Activated T-helper 1 cell treated with anti-CD3 and anti-CD28 coated beads, Interleukin-12 subunit alpha, Interleukin-12 subunit beta, Interleukin-2, Interleukin-4 antibody, amounts not matched to agents 30 ng/mL and 10 ng/mL and 1 ng/mL, durations not matched to agents 14 hours and 24 hours and 36 hours (primary cell): ENCODE results near the gene ZFP36L1. TPM values are rescaled to one million over a fixed set of nuclear protein-coding genes. Genes with fewer than 3 reads are reported as not detected.
A peak's percentile ranks its signal among the peaks of the same experiment; 100 is the strongest.

Experiments
- DNase-seq: peaks from one replicate; pipeline ENCODE4 v3.0.0; 2021; ENCODE audit warnings: low spot score
- H3K27ac Mint-ChIP-seq: one replicate; pipeline ENCODE4 v1.8.0; 2021; ENCODE audit warnings: mild to moderate bottlenecking, mixed read lengths
- H3K27me3 Mint-ChIP-seq: one replicate; pipeline ENCODE4 v1.8.0; 2022; ENCODE audit warnings: mild to moderate bottlenecking, moderate library complexity, mixed read lengths; ENCODE audit not compliant: insufficient read depth
- H3K36me3 Mint-ChIP-seq: one replicate; pipeline ENCODE4 v1.8.0; 2021; ENCODE audit warnings: low read depth, mixed read lengths
- H3K4me1 Mint-ChIP-seq: one replicate; pipeline ENCODE4 v1.8.0; 2021; ENCODE audit warnings: low read depth, mixed read lengths
- H3K4me3 Mint-ChIP-seq: one replicate; pipeline ENCODE4 v1.8.0; 2021; ENCODE audit warnings: mild to moderate bottlenecking, moderate library complexity, mixed read lengths
- H3K9me3 Mint-ChIP-seq: one replicate; pipeline ENCODE4 v1.8.0; 2021; ENCODE audit warnings: mixed read lengths
- intact Hi-C: fragments of 100-400 bp; cut with micrococcal nuclease; formaldehyde crosslinking; loops from one replicate; pipeline ENCODE4 v1.15.1; 2024
- total RNA-seq: library from RNA; stranded (reverse); gene quantifications from 2 replicates; pipeline ENCODE4 v1.2.3, GENCODE V29; 2022

Gene ZFP36L1
- total RNA-seq, 1 donor from 2014 or later = 149 TPM

DNA sequence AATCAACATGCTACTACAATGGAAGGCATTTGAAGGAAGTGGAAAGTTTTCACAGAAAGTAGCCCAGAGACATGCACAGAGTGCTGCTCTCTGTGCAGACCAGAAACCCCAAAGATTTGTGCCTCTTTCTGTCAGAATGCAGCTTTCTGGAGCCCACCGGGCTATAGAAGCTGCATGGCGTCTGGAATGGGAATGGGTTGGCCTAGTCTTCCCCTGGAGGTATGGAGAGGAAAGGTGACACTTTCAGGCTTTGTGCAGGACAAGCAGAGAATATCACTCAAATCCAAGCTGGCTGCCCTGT is 21.3 kb upstream of the ZFP36L1 start:
- H3K27ac Mint-ChIP-seq = peak overlapping the region; percentile 90
- H3K36me3 Mint-ChIP-seq = peaks cover 4% of the 10 kb centered on the region
- no peak for DNase-seq
- no peaks in the 10 kb centered on the region for H3K9me3 Mint-ChIP-seq
- peaks cover 39% of the 10 kb centered on the region for H3K4me1 Mint-ChIP-seq
- intact Hi-C loops = loop anchor here (1.0 to 2.0 kb wide), 2 partner anchors 150 to 977 kb away; no protein-coding TSS in a partner anchor
- H3K27me3 Mint-ChIP-seq = peaks cover 4% of the 10 kb centered on the region
- peak overlapping the region; percentile 72 for H3K4me3 Mint-ChIP-seq

DNA sequence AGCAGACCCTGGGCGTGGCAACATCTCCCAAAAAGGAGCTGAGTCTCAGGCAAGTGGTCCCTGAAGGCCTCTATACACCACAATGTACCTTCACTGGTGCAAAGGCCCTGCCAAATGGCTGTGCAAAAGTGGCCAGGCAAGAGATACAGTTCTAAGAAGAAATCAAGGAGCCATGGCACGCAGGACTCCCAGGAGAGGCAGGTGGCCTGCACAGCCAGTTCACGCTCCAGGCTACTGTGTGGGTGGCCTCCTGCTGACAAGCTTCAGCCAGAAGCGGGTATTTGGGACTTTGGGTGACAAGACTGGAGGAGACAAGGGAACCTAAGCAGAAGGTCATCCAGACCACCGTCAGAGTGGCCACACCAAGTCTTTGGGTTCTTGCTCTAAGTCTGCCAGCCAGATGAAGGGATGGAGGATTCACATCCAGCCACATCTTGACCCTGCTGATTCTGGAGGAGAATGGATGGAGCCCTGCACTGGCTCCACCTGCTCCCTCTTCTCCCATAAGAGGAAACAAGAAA is 20.5 kb upstream of the ZFP36L1 start:
- intact Hi-C loops = no loop called here
- H3K36me3 Mint-ChIP-seq = peaks cover 4% of the 10 kb centered on the region
- H3K4me3 Mint-ChIP-seq = peak overlapping the region; percentile 72

DNA sequence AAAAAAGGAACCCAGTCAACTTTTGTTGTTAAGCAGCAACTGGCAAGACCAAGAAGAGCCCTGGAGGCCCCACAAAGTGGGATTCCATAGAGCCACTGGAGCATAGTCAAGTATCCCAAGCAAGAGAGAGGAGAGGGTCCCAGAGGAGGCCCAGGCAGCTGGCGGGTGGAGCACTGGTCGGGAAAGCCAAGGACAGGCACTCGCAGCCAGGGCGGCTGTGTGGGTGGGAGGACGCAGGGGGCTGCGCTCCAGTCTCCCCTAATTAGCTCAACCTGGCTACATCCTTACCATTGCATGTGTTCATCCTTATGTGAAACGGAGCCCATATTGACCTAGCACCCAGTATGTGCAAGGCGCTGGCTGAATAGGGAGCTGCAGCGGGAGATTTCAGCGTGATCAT is 18.3 kb upstream of the ZFP36L1 start:
- no peaks in the 10 kb centered on the region for H3K9me3 Mint-ChIP-seq
- intact Hi-C loops = no loop called here
- H3K4me3 Mint-ChIP-seq = no peak overlapping the region
- H3K4me1 Mint-ChIP-seq = peaks cover 44% of the 10 kb centered on the region
- H3K27me3 Mint-ChIP-seq = peaks cover 4% of the 10 kb centered on the region
- H3K36me3 Mint-ChIP-seq = peaks cover 4% of the 10 kb centered on the region
- no peak overlapping the region for H3K27ac Mint-ChIP-seq
- DNase-seq = no peak

More for the DNA sequence above, 20.5 kb upstream of the ZFP36L1 start:
- no peaks in the 10 kb centered on the region for H3K9me3 Mint-ChIP-seq
- H3K27me3 Mint-ChIP-seq = peaks cover 4% of the 10 kb centered on the region
- no peak overlapping the region for H3K27ac Mint-ChIP-seq
- no peak for DNase-seq
- peaks cover 36% of the 10 kb centered on the region for H3K4me1 Mint-ChIP-seq

DNA sequence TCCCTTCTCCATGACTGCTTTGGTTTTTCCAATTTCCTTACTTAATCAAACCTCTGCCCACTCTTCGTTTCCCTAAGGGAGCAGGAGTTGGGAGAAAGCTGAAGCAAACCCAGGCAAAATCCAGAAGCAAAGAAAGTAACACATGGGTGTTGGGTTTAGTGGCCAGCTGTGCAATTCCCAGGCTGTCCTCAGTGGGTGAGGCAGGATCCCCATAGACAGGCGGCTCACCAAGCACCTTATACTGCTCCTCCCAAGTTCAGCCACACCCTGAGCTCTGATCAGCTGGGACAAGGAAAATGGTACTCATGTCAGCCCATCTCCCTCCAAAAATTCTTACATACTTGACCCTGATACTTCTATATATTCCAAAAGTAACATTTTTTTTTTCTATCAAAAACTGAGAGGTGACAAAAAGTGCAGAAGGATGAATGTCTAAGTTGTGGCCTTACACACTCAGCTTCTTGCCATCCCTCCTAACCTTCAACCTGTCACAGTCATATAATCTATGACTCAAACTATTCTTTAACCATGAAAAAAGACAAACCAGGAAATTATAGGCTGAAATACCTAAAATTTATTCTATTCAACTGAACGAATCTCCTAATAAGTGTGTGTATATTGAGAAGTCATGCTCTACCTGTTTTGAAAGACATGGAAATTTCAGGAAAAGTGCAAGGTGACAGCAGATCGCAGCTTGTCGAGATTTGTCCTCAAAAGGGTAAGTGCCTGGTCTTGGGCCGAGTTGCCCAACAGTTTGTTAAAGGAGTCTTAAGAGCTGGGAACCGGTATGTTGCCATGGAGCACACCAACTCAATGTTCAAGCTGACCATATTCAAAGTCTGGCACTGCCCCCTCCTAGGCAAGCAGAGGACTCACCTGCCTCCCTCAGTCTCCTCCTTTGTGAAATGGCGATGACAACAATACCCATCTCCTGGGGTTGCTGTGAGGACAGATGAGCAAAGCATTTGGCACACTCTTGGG is 17.6 kb upstream of the ZFP36L1 start:
- peaks cover 4% of the 10 kb centered on the region for H3K36me3 Mint-ChIP-seq
- peaks cover 4% of the 10 kb centered on the region for H3K27me3 Mint-ChIP-seq
- H3K27ac Mint-ChIP-seq = no peak overlapping the region
- intact Hi-C loops = no loop called here
- H3K4me3 Mint-ChIP-seq = no peak overlapping the region
- H3K4me1 Mint-ChIP-seq = peaks cover 39% of the 10 kb centered on the region
- DNase-seq = no peak
- peaks cover under 1% of the 10 kb centered on the region for H3K9me3 Mint-ChIP-seq

DNA sequence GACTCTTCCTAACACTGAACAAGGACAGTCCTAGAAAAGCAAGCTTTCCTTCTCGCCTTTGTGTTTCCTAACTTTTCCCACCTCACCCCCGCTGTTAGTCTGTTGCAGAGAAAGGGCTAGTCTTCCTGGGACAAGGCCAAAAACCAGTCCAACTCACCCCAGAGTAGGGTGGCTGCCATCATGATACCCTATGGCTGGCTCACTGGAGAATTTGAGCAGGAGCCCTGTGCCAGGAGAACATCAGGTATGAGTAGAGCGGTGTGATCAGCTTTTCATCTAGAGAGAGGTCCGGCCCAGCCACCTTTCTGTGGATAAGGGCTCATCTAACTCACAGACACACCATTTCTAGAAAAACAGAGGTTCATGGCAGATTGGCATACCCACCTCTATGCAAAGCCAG is 16.7 kb upstream of the ZFP36L1 start:
- Mint-ChIP-seq H3K4me1 (peaks cover 30% of the 10 kb centered on the region), H3K27ac (no peak overlapping the region), H3K27me3 (peaks cover 4% of the 10 kb centered on the region), H3K9me3 (peaks cover 8% of the 10 kb centered on the region), H3K36me3 (peaks cover 4% of the 10 kb centered on the region), H3K4me3 (no peak overlapping the region)
- intact Hi-C loops = no loop called here
- no peak for DNase-seq

DNA sequence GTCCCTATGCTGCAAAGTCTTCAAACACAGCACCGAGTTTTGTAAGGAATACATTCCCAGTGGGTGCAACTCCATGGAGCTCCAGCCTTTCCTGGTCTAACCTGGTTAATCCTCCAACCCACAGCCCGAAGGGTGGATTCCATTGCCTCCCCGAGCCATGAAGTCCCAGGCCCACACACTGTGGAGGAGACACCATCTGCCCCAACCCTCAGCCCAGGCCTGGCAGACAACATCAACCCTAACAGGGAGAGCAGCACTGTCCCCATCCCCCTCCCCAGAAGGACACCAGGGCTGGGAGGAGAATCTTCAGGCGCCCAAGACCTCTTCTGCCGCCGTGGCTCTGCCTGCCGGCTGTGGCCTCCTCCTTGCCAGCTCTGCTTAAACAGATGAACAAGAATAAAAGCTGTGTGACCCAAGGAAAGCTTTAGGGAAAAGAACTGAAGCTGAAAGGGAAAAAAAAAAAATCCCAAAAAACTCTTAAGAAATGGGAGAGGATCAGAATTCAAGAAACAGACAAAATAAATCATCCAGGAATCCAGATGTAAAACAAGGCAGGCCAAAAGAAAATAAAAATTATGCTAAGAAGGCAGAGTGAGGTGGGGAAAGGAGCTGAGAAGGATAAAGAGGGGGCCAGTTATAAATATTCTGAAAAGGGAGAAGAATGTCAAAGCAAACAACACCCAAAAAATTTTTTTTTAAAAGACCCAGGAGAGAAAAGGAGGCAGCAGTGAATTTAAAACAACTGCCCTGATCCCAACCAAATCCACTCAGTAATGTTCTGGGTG is 16.0 kb upstream of the ZFP36L1 start:
- intact Hi-C loops = no loop called here
- H3K4me1 Mint-ChIP-seq = peaks cover 23% of the 10 kb centered on the region
- H3K4me3 Mint-ChIP-seq = no peak overlapping the region
- peaks cover 4% of the 10 kb centered on the region for H3K27me3 Mint-ChIP-seq
- no peak overlapping the region for H3K27ac Mint-ChIP-seq
- no peak for DNase-seq
- H3K36me3 Mint-ChIP-seq = peaks cover 4% of the 10 kb centered on the region
- peaks cover 12% of the 10 kb centered on the region for H3K9me3 Mint-ChIP-seq

DNA sequence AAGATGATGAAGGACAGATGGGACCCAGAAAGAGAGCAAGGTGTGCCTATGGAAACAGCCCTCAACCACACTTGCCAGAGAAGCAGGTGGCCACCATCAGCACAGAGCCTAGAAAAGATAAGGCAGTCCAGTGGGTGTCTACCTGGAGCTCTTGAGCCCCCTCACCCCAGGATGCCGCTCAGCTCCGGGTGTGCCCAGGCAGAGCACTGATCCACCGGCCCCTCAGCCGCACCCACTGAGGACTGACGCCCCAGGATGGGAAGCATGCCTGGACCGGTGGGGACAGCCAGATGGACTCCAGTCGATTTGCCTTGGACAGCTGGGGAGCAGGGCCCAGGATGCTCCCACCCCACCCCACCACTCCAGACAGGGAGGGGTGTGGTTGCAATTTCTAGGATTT is 15.1 kb upstream of the ZFP36L1 start:
- intact Hi-C loops = no loop called here
- Mint-ChIP-seq H3K27me3 (peaks cover 4% of the 10 kb centered on the region), H3K36me3 (peaks cover 4% of the 10 kb centered on the region), H3K4me1 (peaks cover 15% of the 10 kb centered on the region), H3K9me3 (peaks cover 19% of the 10 kb centered on the region), H3K27ac (no peak overlapping the region), H3K4me3 (no peak overlapping the region)
- DNase-seq = no peak

DNA sequence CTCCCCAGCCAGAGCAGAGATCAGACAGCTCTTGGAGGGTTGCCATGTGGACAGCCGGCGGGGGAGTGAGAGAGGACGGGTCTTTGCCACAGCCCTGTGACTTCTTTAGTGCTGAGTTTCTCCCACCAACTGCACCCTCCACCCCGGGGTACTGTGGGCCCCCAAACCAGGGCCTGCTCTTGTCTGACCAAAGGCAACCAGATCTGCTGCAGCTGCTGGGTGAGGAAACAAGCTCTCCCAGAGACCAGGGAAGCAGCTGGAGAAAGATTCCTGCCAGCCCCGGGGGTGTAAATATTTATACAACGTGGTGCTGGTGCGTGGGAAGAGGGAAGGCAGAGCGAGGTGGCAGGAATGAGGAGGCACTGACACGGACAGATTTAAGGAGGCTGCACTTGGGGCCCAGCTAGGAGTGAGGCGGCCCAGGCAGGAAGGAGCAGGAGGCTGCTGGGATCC is 14.3 kb upstream of the ZFP36L1 start:
- Mint-ChIP-seq H3K36me3 (peaks cover 5% of the 10 kb centered on the region), H3K4me3 (no peak overlapping the region), H3K4me1 (peaks cover 15% of the 10 kb centered on the region), H3K27me3 (peaks cover 4% of the 10 kb centered on the region), H3K9me3 (peaks cover 22% of the 10 kb centered on the region), H3K27ac (no peak overlapping the region)
- DNase-seq = no peak
- intact Hi-C loops = no loop called here

DNA sequence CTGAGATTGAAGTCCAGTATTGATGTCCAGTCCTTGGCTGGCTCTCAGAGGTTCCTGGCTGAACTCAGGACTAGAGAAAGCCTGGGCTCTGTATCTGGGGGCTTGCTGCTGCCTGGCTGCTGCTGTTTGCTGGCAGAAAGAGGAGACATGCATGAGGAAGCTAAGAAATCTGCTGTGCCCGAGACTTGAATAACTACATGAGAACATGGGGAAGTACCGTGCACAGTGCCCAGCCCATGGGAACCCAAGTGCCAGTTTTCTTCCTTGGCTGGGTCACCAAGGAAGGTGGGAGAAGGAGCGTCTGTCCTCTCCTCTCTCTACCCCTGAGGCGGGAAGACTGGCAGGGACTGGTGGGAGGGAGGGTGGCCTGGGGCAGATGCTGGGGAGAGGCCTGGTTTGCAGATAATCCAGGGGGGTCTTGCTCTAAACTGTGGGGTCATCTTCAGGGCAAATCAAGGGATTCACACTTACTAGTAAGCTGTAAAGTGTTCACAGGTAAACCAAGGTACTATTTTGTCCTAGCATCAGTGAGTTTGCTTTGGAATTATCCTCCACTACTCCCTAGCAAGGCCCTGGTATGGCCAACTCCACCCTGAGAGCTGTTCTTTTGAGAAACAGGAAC is 13.8 kb upstream of the ZFP36L1 start:
- Mint-ChIP-seq H3K27ac (no peak overlapping the region), H3K4me3 (no peak overlapping the region)

DNA sequence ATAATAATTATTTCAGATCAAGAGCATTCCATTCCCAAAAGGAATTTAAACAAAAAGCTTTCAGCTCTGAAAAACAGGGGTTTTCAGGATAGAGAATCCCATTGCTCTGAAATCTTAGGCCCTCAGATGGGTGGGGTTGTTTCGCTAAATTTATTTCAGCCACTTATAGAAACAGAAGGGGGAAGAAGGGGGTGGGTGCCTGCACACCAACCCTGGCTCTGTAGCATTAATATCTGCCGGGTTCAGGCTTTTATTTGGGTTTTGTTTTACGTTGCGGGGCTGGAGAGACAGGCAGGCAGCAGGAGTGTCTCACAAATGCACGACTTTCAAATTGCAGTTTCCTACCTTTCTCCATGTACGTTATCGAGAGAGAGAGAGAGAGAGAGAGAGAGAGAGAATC is 12.5 kb upstream of the ZFP36L1 start:
- H3K27ac Mint-ChIP-seq = no peak overlapping the region

More for the DNA sequence above, 13.8 kb upstream of the ZFP36L1 start:
- Mint-ChIP-seq H3K27me3 (peaks cover 4% of the 10 kb centered on the region), H3K4me1 (peaks cover 15% of the 10 kb centered on the region), H3K9me3 (peaks cover 28% of the 10 kb centered on the region), H3K36me3 (peaks cover 11% of the 10 kb centered on the region)
- DNase-seq = no peak
- intact Hi-C loops = no loop called here

DNA sequence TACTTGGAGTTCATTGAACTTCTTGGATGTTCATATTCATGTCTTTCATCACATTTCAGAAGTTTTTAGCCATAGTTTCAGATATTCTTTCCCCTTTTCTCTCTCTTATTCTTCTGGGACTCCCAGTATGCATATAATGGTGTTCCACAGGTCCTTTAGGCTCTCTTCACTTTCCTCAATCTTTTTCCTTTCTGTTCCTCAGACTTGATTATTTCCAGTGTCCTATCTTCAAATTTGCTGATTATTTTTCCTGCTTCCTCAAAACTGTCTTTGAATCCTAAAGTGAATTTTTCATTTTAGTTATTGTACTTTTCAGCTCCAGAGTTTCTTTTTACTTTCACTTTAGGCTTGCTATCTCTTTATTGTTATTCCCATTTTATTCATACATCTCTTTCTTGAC is 8.8 kb upstream of the ZFP36L1 start:
- Mint-ChIP-seq H3K36me3 (peaks cover 12% of the 10 kb centered on the region), H3K4me1 (peaks cover 29% of the 10 kb centered on the region), H3K27ac (no peak overlapping the region), H3K9me3 (peaks cover 40% of the 10 kb centered on the region), H3K27me3 (no peaks in the 10 kb centered on the region), H3K4me3 (no peak overlapping the region)
- intact Hi-C loops = no loop called here
- DNase-seq = no peak

More for the DNA sequence above, 12.5 kb upstream of the ZFP36L1 start:
- Mint-ChIP-seq H3K9me3 (peaks cover 31% of the 10 kb centered on the region), H3K4me3 (no peak overlapping the region), H3K36me3 (peaks cover 11% of the 10 kb centered on the region), H3K4me1 (peaks cover 16% of the 10 kb centered on the region), H3K27me3 (no peaks in the 10 kb centered on the region)
- intact Hi-C loops = no loop called here
- no peak for DNase-seq

DNA sequence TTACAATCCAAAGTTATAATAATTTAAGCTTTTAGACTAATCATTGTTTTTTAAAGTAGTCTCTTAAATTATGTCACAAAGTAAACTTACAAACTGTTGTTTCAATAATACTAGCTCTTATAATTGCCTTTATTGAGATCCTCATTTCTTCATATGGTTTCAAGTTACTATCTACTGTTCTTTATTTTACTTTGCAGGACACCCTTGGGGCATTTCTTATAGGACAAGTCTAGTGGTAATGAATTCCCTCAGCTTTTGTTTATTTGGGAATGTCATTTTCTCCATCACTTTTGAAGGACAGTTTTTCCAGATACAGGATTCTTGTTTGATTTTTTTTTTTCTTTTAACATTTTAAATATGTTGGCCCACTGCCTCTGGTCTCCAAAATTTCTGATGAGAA is 8.1 kb upstream of the ZFP36L1 start:
- Mint-ChIP-seq H3K36me3 (peaks cover 12% of the 10 kb centered on the region), H3K27me3 (no peaks in the 10 kb centered on the region), H3K27ac (no peak overlapping the region), H3K4me3 (no peak overlapping the region), H3K9me3 (peaks cover 40% of the 10 kb centered on the region), H3K4me1 (peaks cover 31% of the 10 kb centered on the region)
- DNase-seq = no peak
- intact Hi-C loops = no loop called here
